Activated CD4-positive, alpha-beta memory T cell treated with anti-CD3 and anti-CD28 coated beads, Interleukin-2, amount 10 ng/mL, durations not matched to agents 7 days and 5 days (primary cell): ENCODE measurements around the gene RPSA. TPM values are rescaled to one million over a fixed set of nuclear protein-coding genes. Genes with fewer than 3 reads are reported as not detected.
"Not testable (repeated sequence)": the region's sequence is repeated elsewhere in the genome, so short reads cannot be mapped to it uniquely, and the experiment has no call there.

ENCODE experiments used
- CTCF ChIA-PET: fragments of 350-600 bp; sonication (Branson Sonifier 250); formaldehyde crosslinking; loops from one replicate; lab custom pipeline; 2021; ENCODE audit warnings: antibody characterized with exemption, inconsistent platforms; lab: Charles Lee
- POLR2A ChIA-PET: fragments of 350-600 bp; sonication (Branson Sonifier 250); formaldehyde crosslinking; loops from one replicate; lab custom pipeline; 2021; ENCODE audit warnings: antibody characterized with exemption; lab: Charles Lee
- DNase-seq: peaks from one replicate; pipeline ENCODE4 v3.0.0-alpha.2; 2020
- H3K27ac Mint-ChIP-seq: one replicate; pipeline ENCODE4 v1.8.0; 2021; ENCODE audit warnings: mild to moderate bottlenecking, mixed read lengths
- H3K27me3 Mint-ChIP-seq: one replicate; pipeline ENCODE4 v1.8.0; 2021; ENCODE audit warnings: mixed read lengths
- H3K36me3 Mint-ChIP-seq: one replicate; pipeline ENCODE4 v1.8.0; 2021; ENCODE audit warnings: low read depth, mixed read lengths
- H3K4me1 Mint-ChIP-seq: one replicate; pipeline ENCODE4 v1.8.0; 2021; ENCODE audit warnings: mixed read lengths
- H3K4me3 Mint-ChIP-seq: one replicate; pipeline ENCODE4 v1.8.0; 2021; ENCODE audit warnings: mild to moderate bottlenecking, mixed read lengths
- H3K9me3 Mint-ChIP-seq: one replicate; pipeline ENCODE4 v1.8.0; 2021; ENCODE audit warnings: mixed read lengths
- total RNA-seq, 2 experiments: library from RNA; stranded (reverse); gene quantifications; one replicate each; pipeline ENCODE4 v1.2.3, GENCODE V29; 2021

Gene RPSA
- 1,000 to 10,000 TPM; 1,345 to 1,384 TPM for total RNA-seq

DNA sequence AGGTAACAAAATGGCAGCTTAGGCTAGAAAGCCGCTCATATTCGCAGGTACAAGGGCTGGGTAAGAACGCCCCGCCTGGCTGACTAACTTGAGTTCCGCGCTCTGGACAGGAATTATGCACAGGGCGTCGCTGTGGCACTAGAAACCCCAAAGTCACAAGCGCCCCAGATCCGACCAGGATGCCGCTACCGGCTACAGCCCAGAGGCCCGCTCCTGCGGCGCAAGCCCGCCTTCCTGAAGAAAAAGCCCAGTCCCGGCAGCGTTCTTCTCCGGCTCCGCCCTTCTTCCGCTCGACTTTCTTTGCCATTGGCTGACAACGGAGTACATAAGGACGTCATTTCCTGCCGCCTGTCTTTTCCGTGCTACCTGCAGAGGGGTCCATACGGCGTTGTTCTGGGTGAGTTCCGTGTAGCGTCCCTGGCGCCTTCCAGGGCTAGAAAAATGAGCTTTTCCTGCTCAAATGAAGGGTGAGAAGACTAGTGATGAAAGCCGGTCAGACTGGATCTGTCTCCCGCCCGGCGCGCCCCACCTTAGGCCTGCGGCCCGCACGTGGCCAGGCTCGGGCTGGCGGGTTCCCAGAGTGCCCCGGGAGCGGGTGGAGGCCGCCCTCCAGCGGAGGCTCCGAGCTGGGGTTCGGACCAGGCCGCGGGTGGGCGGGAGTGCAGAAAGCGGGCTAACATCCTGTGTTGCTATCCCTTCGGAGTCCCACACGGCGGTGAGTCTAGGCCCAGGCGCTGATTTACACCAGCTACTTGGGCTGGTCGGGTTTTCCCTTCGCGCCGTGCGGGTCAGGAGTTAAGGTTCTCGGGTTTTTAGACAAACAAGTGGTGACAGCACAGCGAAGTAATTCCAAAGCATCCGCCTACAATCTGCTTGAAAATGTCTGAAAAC lies at the start of gene RPSA:
Gene RPSA (plus strand): TSS at position 353 of the 891 bp plus-strand sequence. CDS start 934 bp downstream, outside the sequence.
- Mint-ChIP-seq H3K4me1 (peaks cover 56% of the 10 kb centered on the region), H3K27me3 (no peaks in the 10 kb centered on the region), H3K27ac (peak within 1 kb of the TSS; percentile 89), H3K36me3 (peaks cover 51% of the 10 kb centered on the region), H3K9me3 (no peaks in the 10 kb centered on the region), H3K4me3 (peak within 1 kb of the TSS; percentile 85)
- ChIA-PET CTCF (interaction anchor here (0.7 to 2.8 kb wide), 13 partner anchors 10 to 229 kb away, joined by 3 to 12 read pairs (median 5); no protein-coding TSS in a partner anchor), POLR2A (interaction anchor here (0.6 to 5.1 kb wide), 26 partner anchors 9 to 1368 kb away, joined by 3 to 122 read pairs (median 4); partner anchors contain the start of genes DLEC1 and EXOG)
- DNase-seq, result peak; percentile 98

GRCh38 chr3:39358333-39358732 lies 48.2 kb upstream of the RPSA start:
- peak overlapping the region; percentile 63 for H3K27ac Mint-ChIP-seq
- H3K36me3 Mint-ChIP-seq, result peaks cover 22% of the 10 kb centered on the region
- DNase-seq, result no peak
- POLR2A ChIA-PET, result interaction anchor here (1.3 kb wide), 1 partner anchor 20 kb away, joined by 3 read pairs; no protein-coding TSS in a partner anchor
- H3K4me1 Mint-ChIP-seq, result peaks cover 66% of the 10 kb centered on the region
- H3K9me3 Mint-ChIP-seq, result peaks cover 7% of the 10 kb centered on the region
- H3K27me3 Mint-ChIP-seq, result peaks cover 9% of the 10 kb centered on the region
- CTCF ChIA-PET, result interaction anchor here (0.7 to 1.7 kb wide), 4 partner anchors 55 to 1382 kb away, joined by 3 to 4 read pairs (median 4); partner anchors contain the start of gene XIRP1
- no peak overlapping the region for H3K4me3 Mint-ChIP-seq

- Mint-ChIP-seq H3K27me3 (peaks cover 5% of the 10 kb centered on the region), H3K27ac (peak overlapping the region; percentile 81), H3K36me3 (peaks cover 44% of the 10 kb centered on the region), H3K4me3 (peak overlapping the region; percentile 51), H3K4me1 (peaks cover 68% of the 10 kb centered on the region), H3K9me3 (peaks cover 11% of the 10 kb centered on the region)
- CTCF ChIA-PET, result interaction anchor here (0.6 to 2.5 kb wide), 8 partner anchors 10 to 72 kb away, joined by 3 to 18 read pairs (median 6); no protein-coding TSS in a partner anchor
- POLR2A ChIA-PET, result interaction anchor here (0.8 to 1.9 kb wide), 9 partner anchors 11 to 69 kb away, joined by 3 to 12 read pairs (median 5); no protein-coding TSS in a partner anchor
- DNase-seq, result peak; percentile 80
These were observed 45.1 kb upstream of the RPSA start for GRCh38 chr3:39361252-39361927.

GRCh38 chr3:39362192-39362591 lies 44.3 kb upstream of the RPSA start:
- peaks cover 5% of the 10 kb centered on the region for H3K27me3 Mint-ChIP-seq
- H3K36me3 Mint-ChIP-seq, result peaks cover 44% of the 10 kb centered on the region
- H3K27ac Mint-ChIP-seq, result peak overlapping the region; percentile 81
- H3K4me1 Mint-ChIP-seq, result peaks cover 64% of the 10 kb centered on the region
- no peak for DNase-seq
- POLR2A ChIA-PET, result interaction anchor here (1.0 to 1.9 kb wide), 6 partner anchors 15 to 70 kb away, joined by 3 to 12 read pairs (median 6); no protein-coding TSS in a partner anchor
- no peak overlapping the region for H3K4me3 Mint-ChIP-seq
- CTCF ChIA-PET, result interaction anchor here (0.6 to 2.5 kb wide), 5 partner anchors 11 to 73 kb away, joined by 3 to 18 read pairs (median 6); no protein-coding TSS in a partner anchor
- H3K9me3 Mint-ChIP-seq, result peaks cover 11% of the 10 kb centered on the region

GRCh38 chr3:39362812-39363211 lies 43.7 kb upstream of the RPSA start:
- DNase-seq, result no peak
- Mint-ChIP-seq H3K36me3 (peaks cover 44% of the 10 kb centered on the region), H3K27ac (no peak overlapping the region), H3K27me3 (peaks cover 5% of the 10 kb centered on the region), H3K4me1 (peaks cover 58% of the 10 kb centered on the region), H3K9me3 (peaks cover 11% of the 10 kb centered on the region), H3K4me3 (no peak overlapping the region)
- CTCF ChIA-PET, result interaction anchor here (0.6 to 2.0 kb wide), 2 partner anchors 13 to 16 kb away, joined by 4 to 7 read pairs; no protein-coding TSS in a partner anchor
- POLR2A ChIA-PET, result interaction anchor here (1.2 kb wide), 1 partner anchor 21 kb away, joined by 5 read pairs; no protein-coding TSS in a partner anchor

DNA sequence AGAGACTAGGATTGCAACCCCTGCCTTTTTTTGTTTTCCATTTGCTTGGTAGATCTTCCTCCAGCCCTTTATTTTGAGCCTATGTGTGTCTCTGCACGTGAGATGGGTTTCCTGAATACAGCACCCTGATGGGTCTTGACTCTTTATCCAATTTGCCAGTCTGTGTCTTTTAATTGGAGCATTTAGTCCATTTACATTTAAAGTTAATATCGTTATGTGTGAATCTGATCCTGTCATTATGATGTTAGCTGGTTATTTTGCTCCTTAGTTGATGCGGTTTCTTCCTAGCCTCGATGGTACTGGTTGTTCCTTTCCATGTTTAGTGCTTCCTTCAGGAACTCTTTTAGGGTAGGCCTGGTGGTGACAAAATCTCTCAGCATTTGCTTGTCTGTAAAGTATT lies 36.1 kb upstream of the RPSA start:
- H3K4me1 Mint-ChIP-seq, DNase-seq, H3K27ac Mint-ChIP-seq, POLR2A ChIA-PET, CTCF ChIA-PET, H3K4me3 Mint-ChIP-seq: not testable (repeated sequence)
- Mint-ChIP-seq H3K27me3 (peaks cover 13% of the 10 kb centered on the region), H3K36me3 (peaks cover 23% of the 10 kb centered on the region), H3K9me3 (peaks cover 11% of the 10 kb centered on the region)

- Mint-ChIP-seq H3K27me3 (peaks cover 13% of the 10 kb centered on the region), H3K36me3 (peaks cover 17% of the 10 kb centered on the region), H3K9me3 (peaks cover 9% of the 10 kb centered on the region), H3K4me3 (no peak overlapping the region), H3K27ac (no peak overlapping the region), H3K4me1 (peaks cover 9% of the 10 kb centered on the region)
- POLR2A ChIA-PET, result interaction anchor here (1.0 kb wide), 1 partner anchor 11 kb away, joined by 3 read pairs; no protein-coding TSS in a partner anchor
- no peak for DNase-seq
- CTCF ChIA-PET, result interaction anchor here (0.7 to 11.7 kb wide), 3 partner anchors 12 to 83 kb away, joined by 3 to 217 read pairs (median 3); no protein-coding TSS in a partner anchor
These were observed 33.7 kb upstream of the RPSA start for GRCh38 chr3:39372833-39373232.

- no peaks in the 10 kb centered on the region for H3K9me3 Mint-ChIP-seq
- POLR2A ChIA-PET, result interaction anchor here (1.2 to 1.8 kb wide), 4 partner anchors 18 to 85 kb away, joined by 3 to 7 read pairs (median 6); partner anchors contain the start of gene RPSA
These were observed 29.4 kb upstream of the RPSA start for GRCh38 chr3:39376959-39377634.

DNA sequence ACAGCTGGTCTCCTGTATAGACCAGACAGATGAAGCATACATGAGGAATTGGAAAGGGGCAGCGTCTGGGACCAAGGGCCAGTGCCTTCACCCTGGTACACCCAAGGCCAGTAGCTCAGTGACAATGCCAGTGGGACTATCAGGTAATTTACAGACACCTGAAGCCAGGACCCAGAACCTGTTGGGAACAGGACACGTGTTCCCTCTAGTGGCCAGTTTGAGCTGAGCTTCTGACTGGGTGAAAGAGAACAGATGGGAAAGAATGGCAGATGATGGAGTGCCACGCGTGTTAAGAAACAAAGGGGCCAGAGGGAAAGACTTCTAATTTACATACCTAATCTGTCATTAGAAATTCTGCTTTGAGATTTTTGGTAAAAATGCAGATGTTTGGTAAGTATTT lies 28.4 kb upstream of the RPSA start:
- ChIA-PET POLR2A (interaction anchor here (0.7 to 1.8 kb wide), 8 partner anchors 19 to 188 kb away, joined by 3 to 7 read pairs (median 4); no protein-coding TSS in a partner anchor), CTCF (interaction anchor here (0.7 to 11.7 kb wide), 18 partner anchors 9 to 378 kb away, joined by 3 to 217 read pairs (median 4); partner anchors contain the start of gene XIRP1)
- Mint-ChIP-seq H3K36me3 (peaks cover under 1% of the 10 kb centered on the region), H3K4me1 (peaks cover 25% of the 10 kb centered on the region), H3K27ac (no peak overlapping the region), H3K9me3 (no peaks in the 10 kb centered on the region), H3K4me3 (no peak overlapping the region), H3K27me3 (no peaks in the 10 kb centered on the region)
- peak; percentile 73 for DNase-seq

More at GRCh38 chr3:39376959-39377634, 29.4 kb upstream of the RPSA start:
- peaks cover 8% of the 10 kb centered on the region for H3K36me3 Mint-ChIP-seq
- no peak overlapping the region for H3K27ac Mint-ChIP-seq
- H3K4me1 Mint-ChIP-seq, result peaks cover 17% of the 10 kb centered on the region
- CTCF ChIA-PET, result interaction anchor here (0.8 to 11.7 kb wide), 13 partner anchors 10 to 377 kb away, joined by 3 to 217 read pairs (median 4); partner anchors contain the start of gene XIRP1
- H3K27me3 Mint-ChIP-seq, result no peaks in the 10 kb centered on the region
- H3K4me3 Mint-ChIP-seq, result no peak overlapping the region
- DNase-seq, result no peak

DNA sequence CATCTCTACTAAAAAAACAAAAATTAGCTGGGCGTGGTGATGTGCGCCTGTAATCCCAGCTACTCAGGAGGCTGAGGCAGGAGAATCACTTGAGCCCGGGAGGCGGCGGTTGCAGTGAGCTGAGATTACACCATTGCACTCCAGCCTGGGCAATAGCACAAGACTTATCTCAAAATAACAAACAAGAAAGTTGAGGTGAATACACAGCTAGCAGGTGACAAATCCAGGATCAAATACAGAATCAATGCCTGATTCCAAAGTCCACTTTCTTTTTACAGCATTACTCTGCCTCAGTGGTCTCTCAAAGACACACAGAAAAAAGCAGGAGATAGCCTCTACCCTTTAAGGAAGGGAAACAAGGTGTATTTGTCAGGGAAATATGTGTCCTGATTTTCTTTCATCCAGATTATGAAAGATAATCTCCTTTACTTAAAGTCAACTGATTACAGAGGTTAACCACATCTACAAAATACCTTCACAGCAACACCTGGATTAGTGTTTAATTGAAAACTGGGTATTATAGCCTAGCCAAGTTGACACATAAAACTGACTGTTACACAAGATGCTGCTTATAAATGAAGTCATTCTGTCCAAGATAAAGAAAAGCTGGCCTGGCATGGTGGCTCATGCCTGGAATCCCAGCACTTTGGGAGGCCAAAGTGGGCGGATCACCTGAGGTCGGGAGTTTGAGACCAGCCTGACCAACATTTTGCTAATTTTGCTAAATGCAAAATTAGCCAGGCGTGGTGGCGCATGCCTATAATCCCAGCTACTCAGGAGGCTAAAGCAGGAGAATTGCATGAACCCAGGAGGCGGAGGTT lies 27.4 kb upstream of the RPSA start:
- no peak overlapping the region for H3K4me3 Mint-ChIP-seq
- no peak overlapping the region for H3K27ac Mint-ChIP-seq
- H3K4me1 Mint-ChIP-seq, result peaks cover 30% of the 10 kb centered on the region
- H3K9me3 Mint-ChIP-seq, result no peaks in the 10 kb centered on the region
- no peaks in the 10 kb centered on the region for H3K27me3 Mint-ChIP-seq
- ChIA-PET POLR2A (interaction anchor here (1.4 to 1.8 kb wide), 2 partner anchors 28 to 189 kb away, joined by 4 to 7 read pairs; no protein-coding TSS in a partner anchor), CTCF (interaction anchor here (0.6 to 11.7 kb wide), 8 partner anchors 8 to 188 kb away, joined by 3 to 217 read pairs (median 10); partner anchors contain the start of gene XIRP1)
- no peaks in the 10 kb centered on the region for H3K36me3 Mint-ChIP-seq
- DNase-seq, result no peak
